Endothelial cell of umbilical vein (primary cell): ENCODE results near the gene LEPROT. TPM values are rescaled to one million over a fixed set of nuclear protein-coding genes. Genes with fewer than 3 reads are reported as not detected.

Experiments used
- BruUV-seq: library from RNA; stranded (reverse); fragments of 400-500 nt; replicated peaks from 2 replicates; lab custom pipeline; 2021; lab: Mats Ljungman, UMichigan
- CTCF ChIA-PET: fragments of 300-600, 350-600 bp; sonication (Branson Sonifier 250); formaldehyde crosslinking; loops from one replicate; lab custom pipeline; 2021; ENCODE audit warnings: antibody characterized with exemption, inconsistent platforms; lab: Charles Lee
- POLR2A ChIA-PET: fragments of 300-600, 350-600 bp; sonication (Branson Sonifier 250); formaldehyde crosslinking; loops from one replicate; lab custom pipeline; 2021; ENCODE audit warnings: antibody characterized with exemption, inconsistent platforms; lab: Charles Lee
- DNase-seq: peaks from one replicate; pipeline ENCODE4 v3.0.0-alpha.2; 2011; ENCODE audit warnings: low read depth, low spot score
- FAIRE-seq: peaks from 2 replicates; lab custom pipeline; 2011; peaks lifted over from hg19 to GRCh38; lab: Jason Lieb, UNC
- H2AFZ ChIP-seq: 2 replicates; pipeline ENCODE4 v1.6.0; 2012; ENCODE audit warnings: low read depth, low read length, control low read depth, inconsistent platforms
- H3K27ac ChIP-seq: 2 replicates; pipeline ENCODE4 v1.5.1; 2011; ENCODE audit warnings: low read depth, mild to moderate bottlenecking, control low read depth, low read length, moderate library complexity; ENCODE audit not compliant: insufficient read depth
- H3K27me3 ChIP-seq, 2 experiments: 2 replicates each; pipeline versions ENCODE4 v1.6.0 to v1.6.1; 2011; ENCODE audit warnings: low read length in 2 of 2, mixed read lengths in 1 of 2; ENCODE audit not compliant: control insufficient read depth in 2 of 2, insufficient read depth in 2 of 2
- H3K36me3 ChIP-seq, 2 experiments: 2 replicates in 1 of 2; 3 replicates in 1 of 2; pipeline ENCODE4 v1.5.1; 2011; ENCODE audit warnings: low read length in 2 of 2, mild to moderate bottlenecking in 1 of 2, moderate library complexity in 1 of 2; ENCODE audit not compliant: control insufficient read depth in 2 of 2, insufficient read depth in 2 of 2; ENCODE audit errors: extremely low read depth in 1 of 2
- H3K4me1 ChIP-seq: 3 replicates; pipeline ENCODE4 v1.5.1; 2011; ENCODE audit warnings: mild to moderate bottlenecking, low read length; ENCODE audit not compliant: control insufficient read depth, insufficient read depth; ENCODE audit errors: extremely low read depth
- H3K4me2 ChIP-seq: 2 replicates; pipeline ENCODE4 v1.6.1; 2011; ENCODE audit warnings: low read length, control low read depth, mixed read lengths; ENCODE audit not compliant: insufficient read depth
- H3K4me3 ChIP-seq, 3 experiments: fragments of 200-600 bp in 1 of 3; sonication (generic), shearing (Covaris generic) in 1 of 3; replicated peaks in 1 of 3; 2 replicates each; pipeline ENCODE4 v1.5.1; 2011 to 2016; ENCODE audit warnings: control low read depth in 3 of 3, low read length in 3 of 3, mild to moderate bottlenecking in 2 of 3, inconsistent platforms in 1 of 3, low read depth in 1 of 3, moderate library complexity in 1 of 3; ENCODE audit not compliant: insufficient read depth in 1 of 3
- H3K79me2 ChIP-seq: 2 replicates; pipeline ENCODE4 v1.6.0; 2012; ENCODE audit warnings: low read length, inconsistent platforms; ENCODE audit not compliant: control insufficient read depth, insufficient read depth
- H3K9ac ChIP-seq: replicated peaks from 2 replicates; pipeline ENCODE3; 2011; ENCODE audit warnings: low read length, control low read depth; ENCODE audit not compliant: insufficient read depth; ENCODE audit errors: extremely low read depth
- H3K9me1 ChIP-seq: replicated peaks from 3 replicates; pipeline ENCODE4 v1.6.0; 2011; ENCODE audit warnings: mild to moderate bottlenecking, low read length; ENCODE audit not compliant: control insufficient read depth, insufficient read depth; ENCODE audit errors: extremely low read depth
- H3K9me3 ChIP-seq: replicated peaks from 2 replicates; pipeline ENCODE4 v1.5.1; 2012; ENCODE audit warnings: low read length, inconsistent platforms; ENCODE audit not compliant: control insufficient read depth, insufficient read depth
- H4K20me1 ChIP-seq: replicated peaks from 2 replicates; pipeline ENCODE3; 2011; ENCODE audit warnings: mild to moderate bottlenecking, low read length; ENCODE audit not compliant: control insufficient read depth, insufficient read depth; ENCODE audit errors: extremely low read depth
- EZH2 ChIP-seq: IDR thresholded peaks from 2 replicates; pipeline ENCODE4 v1.6.1; 2012; ENCODE audit warnings: borderline replicate concordance, low read depth, mild to moderate bottlenecking, moderate library complexity, low read length, inconsistent platforms; ENCODE audit not compliant: severe bottlenecking
- FOS ChIP-seq: IDR thresholded peaks from 2 replicates; pipeline ENCODE4 v1.6.1; 2011; ENCODE audit warnings: mild to moderate bottlenecking, low read length, moderate library complexity, borderline replicate concordance; ENCODE audit not compliant: insufficient read depth
- GATA2 ChIP-seq: IDR thresholded peaks from 2 replicates; pipeline ENCODE4 v1.7.0; 2011; ENCODE audit warnings: low read depth, mild to moderate bottlenecking, moderate library complexity, mixed read lengths, low read length; ENCODE audit not compliant: insufficient read length, insufficient read depth
- JUN ChIP-seq: IDR thresholded peaks from 2 replicates; pipeline ENCODE4 v1.6.1; 2011; ENCODE audit warnings: borderline replicate concordance, low read depth; ENCODE audit not compliant: insufficient read length, insufficient read depth
- MAX ChIP-seq: IDR thresholded peaks from 2 replicates; pipeline ENCODE4 v1.6.1; 2011; ENCODE audit not compliant: insufficient read depth, insufficient read length
- MYC ChIP-seq: IDR thresholded peaks from one replicate; pipeline ENCODE4 v1.6.1; 2011; ENCODE audit warnings: mild to moderate bottlenecking, low read depth, low read length
- POLR2A ChIP-seq: IDR thresholded peaks from 2 replicates; pipeline ENCODE4 v1.6.1; 2012; ENCODE audit warnings: low read depth, mild to moderate bottlenecking, control low read depth, low read length
- POLR2AphosphoS5 ChIP-seq: IDR thresholded peaks from 2 replicates; pipeline ENCODE4 v1.6.1; 2012; ENCODE audit warnings: low read depth, mild to moderate bottlenecking, control low read depth, low read length, moderate library complexity; ENCODE audit not compliant: insufficient read depth
- dilution Hi-C: fragments of 300-500 bp; cut with MboI; formaldehyde crosslinking; loops from one replicate; pipeline ENCODE4 v1.15.0; 2019; ENCODE audit warnings: low sequenced_read_pairs; ENCODE audit not compliant: extremely low pct_ligation_motif_present
- intact Hi-C: fragments of 100-400 bp; cut with micrococcal nuclease; formaldehyde crosslinking; loops from one replicate; pipeline ENCODE4 v1.10.0; 2022
- polyA plus RNA-seq, 4 experiments: library from polyadenylated mRNA; depleted of rRNA in 3 of 4; stranded (reverse) in 3 of 4; unstranded in 1 of 4; fragments of >200 nt; gene quantifications; 2 replicates each; pipeline versions ENCODE4 v1.2.1 to v1.2.3, GENCODE V29; 2011 to 2012; ENCODE audit warnings: missing spikeins in 1 of 4
- total RNA-seq: library from RNA; stranded (reverse); gene quantifications from 2 replicates; pipeline ENCODE4 v1.2.3, GENCODE V29; 2021
- TF ChIP-seq, protein P1 (sequence below), 2 donors: IDR thresholded peaks; 1 replicate in 1 of 2; 2 replicates in 1 of 2; pipeline ENCODE4 v1.5.1; 2011; ENCODE audit warnings: low read length in 2 of 2, mild to moderate bottlenecking in 2 of 2, moderate library complexity in 2 of 2, control low read depth in 1 of 2, inconsistent platforms in 1 of 2, low read depth in 1 of 2; ENCODE audit not compliant: insufficient read depth in 1 of 2; ENCODE audit errors: extremely low read depth in 1 of 2

Gene LEPROT
- total and polyA plus RNA-seq, 2 donors (not counting 3 experiments of a cell fraction or from before 2014, with no cell fraction given), result 80.6 to 94.8 TPM

DNA sequence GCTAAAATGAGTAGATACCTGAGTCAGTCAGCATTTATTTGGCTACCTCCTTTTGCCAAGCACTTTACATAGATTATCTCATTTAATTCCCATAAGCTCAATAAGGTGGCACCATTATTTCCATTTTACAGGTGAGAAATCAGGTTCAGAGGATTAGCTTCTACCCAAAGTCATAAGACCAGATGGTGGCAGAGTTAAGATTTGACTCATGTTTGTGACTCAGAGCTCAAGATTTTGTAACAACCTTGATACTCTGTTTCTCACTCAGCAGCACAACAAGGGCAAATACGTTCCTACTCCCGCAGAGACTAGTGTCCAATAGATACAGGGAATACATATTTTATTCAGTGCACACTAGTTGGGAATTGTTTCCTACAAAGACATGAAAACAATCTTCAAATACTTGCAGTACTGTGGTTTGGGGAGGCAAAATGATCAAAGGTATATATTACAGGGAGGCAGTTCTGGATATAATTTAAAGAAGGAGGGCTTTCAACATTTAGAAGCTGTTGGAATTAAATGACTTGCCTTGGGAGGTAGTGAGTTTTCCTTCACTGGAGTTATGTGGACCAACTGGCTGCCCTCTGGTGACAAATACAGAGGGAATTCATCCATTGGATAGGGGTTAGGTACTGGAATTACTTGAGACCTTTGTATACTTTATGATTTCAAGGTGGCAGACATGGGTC lies 3.6 kb downstream of the LEPROT start:
- DNase-seq, result peak; percentile 86
- TF ChIP-seq JUN (peak; percentile 88), POLR2AphosphoS5 (no peak), EZH2 (no peak), GATA2 (peak; percentile 61), FOS (peak; percentile 77), MYC (no peak), MAX (no peak), POLR2A (no peak)
- TF ChIP-seq, protein P1, sequence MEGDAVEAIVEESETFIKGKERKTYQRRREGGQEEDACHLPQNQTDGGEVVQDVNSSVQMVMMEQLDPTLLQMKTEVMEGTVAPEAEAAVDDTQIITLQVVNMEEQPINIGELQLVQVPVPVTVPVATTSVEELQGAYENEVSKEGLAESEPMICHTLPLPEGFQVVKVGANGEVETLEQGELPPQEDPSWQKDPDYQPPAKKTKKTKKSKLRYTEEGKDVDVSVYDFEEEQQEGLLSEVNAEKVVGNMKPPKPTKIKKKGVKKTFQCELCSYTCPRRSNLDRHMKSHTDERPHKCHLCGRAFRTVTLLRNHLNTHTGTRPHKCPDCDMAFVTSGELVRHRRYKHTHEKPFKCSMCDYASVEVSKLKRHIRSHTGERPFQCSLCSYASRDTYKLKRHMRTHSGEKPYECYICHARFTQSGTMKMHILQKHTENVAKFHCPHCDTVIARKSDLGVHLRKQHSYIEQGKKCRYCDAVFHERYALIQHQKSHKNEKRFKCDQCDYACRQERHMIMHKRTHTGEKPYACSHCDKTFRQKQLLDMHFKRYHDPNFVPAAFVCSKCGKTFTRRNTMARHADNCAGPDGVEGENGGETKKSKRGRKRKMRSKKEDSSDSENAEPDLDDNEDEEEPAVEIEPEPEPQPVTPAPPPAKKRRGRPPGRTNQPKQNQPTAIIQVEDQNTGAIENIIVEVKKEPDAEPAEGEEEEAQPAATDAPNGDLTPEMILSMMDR (IDR thresholded peaks at IDR 0.05; ENCODE audit: extremely low read depth in 1 of 2, insufficient read depth in 1 of 2, low read depth in 1 of 2, low read length in 2 of 2), result no peak
- CTCF ChIA-PET, result interaction anchor here (1.1 to 1.7 kb wide), 3 partner anchors 35 to 264 kb away, joined by 6 to 12 read pairs (median 10); no protein-coding TSS in a partner anchor
- no peaks in the 10 kb centered on the region for H3K27me3 ChIP-seq
- intact Hi-C loops (loop anchor here (5.0 to 10.0 kb wide), 7 partner anchors 277 to 1508 kb away; partner anchors contain the start of genes AK4 and PDE4B), dilution Hi-C loops (no loop called here)
- peak overlapping the region; percentile 85 for H3K27ac ChIP-seq
- no peaks in the 10 kb centered on the region for H3K9me3 ChIP-seq
- no peaks in the 10 kb centered on the region for H4K20me1 ChIP-seq
- peak overlapping the region; percentile 65 for H3K9ac ChIP-seq
- no peaks in the 10 kb centered on the region for H3K9me1 ChIP-seq
- no TSS peak for BruUV-seq
- peaks cover 41% of the 10 kb centered on the region for H3K79me2 ChIP-seq
- H3K4me3 ChIP-seq, result no peak overlapping the region
- peaks cover 56% of the 10 kb centered on the region for H3K4me1 ChIP-seq
- POLR2A ChIA-PET, result no interaction called here
- H3K4me2 ChIP-seq, result peak overlapping the region; percentile 63
- H3K36me3 ChIP-seq, result peaks cover 2 to 7% of the 10 kb centered on the region in 2 experiments
- FAIRE-seq, result peak; percentile 75
- H2AFZ ChIP-seq, result no peak overlapping the region
